Fibroblast of lung (primary cell): ENCODE data around the gene CHCHD6. TPM values are rescaled to one million over a fixed set of nuclear protein-coding genes. Genes with fewer than 3 reads are reported as not detected.

Source experiments
- DNase-seq, 2 donors: peaks; one replicate each; pipeline versions ENCODE4 v3.0.0 to v3.0.0-alpha.2; 2010; ENCODE audit warnings: low read depth in 2 of 2
- H2AFZ ChIP-seq: 2 replicates; pipeline ENCODE4 v1.5.1; 2012; ENCODE audit warnings: low read length, control low read depth, inconsistent platforms
- H3K27ac ChIP-seq: 2 replicates; pipeline ENCODE4 v1.5.1; 2011; ENCODE audit warnings: low read length, control low read depth; ENCODE audit not compliant: insufficient read depth
- H3K27me3 ChIP-seq: 2 replicates; pipeline ENCODE4 v1.5.1; 2011; ENCODE audit warnings: mild to moderate bottlenecking, low read length; ENCODE audit not compliant: control insufficient read depth, insufficient read depth
- H3K36me3 ChIP-seq: 2 replicates; pipeline ENCODE4 v1.5.1; 2011; ENCODE audit warnings: low read length; ENCODE audit not compliant: control insufficient read depth, insufficient read depth
- H3K4me1 ChIP-seq: 2 replicates; pipeline ENCODE4 v1.5.1; 2011; ENCODE audit warnings: low read length; ENCODE audit not compliant: control insufficient read depth, insufficient read depth; ENCODE audit errors: extremely low read depth
- H3K4me2 ChIP-seq: 2 replicates; pipeline ENCODE4 v1.5.1; 2011; ENCODE audit warnings: low read length, control low read depth; ENCODE audit not compliant: insufficient read depth; ENCODE audit errors: extremely low read depth
- H3K4me3 ChIP-seq, 4 experiments: fragments of 200-600 bp in 1 of 4; sonication (generic) in 1 of 4; replicated peaks in 1 of 4; 2 replicates each; pipeline ENCODE4 v1.5.1; 2011 to 2016; ENCODE audit warnings: low read length in 4 of 4, low read depth in 3 of 4, mild to moderate bottlenecking in 3 of 4, control low read depth in 2 of 4, inconsistent platforms in 1 of 4, mixed read lengths in 1 of 4; ENCODE audit not compliant: insufficient read depth in 1 of 4; ENCODE audit errors: control extremely low read depth in 1 of 4
- H3K79me2 ChIP-seq: 2 replicates; pipeline ENCODE4 v1.5.1; 2012; ENCODE audit warnings: mild to moderate bottlenecking, low read length, inconsistent platforms; ENCODE audit not compliant: control insufficient read depth, insufficient read depth
- H3K9ac ChIP-seq: 2 replicates; pipeline ENCODE4 v1.5.1; 2011; ENCODE audit warnings: mild to moderate bottlenecking, low read length, control low read depth; ENCODE audit not compliant: insufficient read depth
- H3K9me3 ChIP-seq: 2 replicates; pipeline ENCODE4 v1.5.1; 2012; ENCODE audit warnings: low read depth, low read length; ENCODE audit not compliant: control insufficient read depth, insufficient read depth
- H4K20me1 ChIP-seq: 2 replicates; pipeline ENCODE4 v1.5.1; 2011; ENCODE audit warnings: low read length; ENCODE audit not compliant: control insufficient read depth, insufficient read depth; ENCODE audit errors: extremely low read depth
- CTCF ChIP-seq, 2 donors: IDR thresholded peaks in 1 of 2; conservative IDR thresholded peaks in 1 of 2; 1 replicate in 1 of 2; 2 replicates in 1 of 2; pipeline ENCODE4 v1.5.1; 2011 to 2012; ENCODE audit warnings: low read length in 2 of 2, control low read depth in 1 of 2, inconsistent platforms in 1 of 2, low read depth in 1 of 2, mild to moderate bottlenecking in 1 of 2
- EZH2 ChIP-seq: IDR thresholded peaks from 2 replicates; pipeline ENCODE4 v1.5.1; 2012; ENCODE audit warnings: low read length, control low read depth, mild to moderate bottlenecking; ENCODE audit errors: missing control alignments
- polyA plus RNA-seq, 2 donors: library from polyadenylated mRNA; depleted of rRNA in 1 of 2; stranded (reverse) in 1 of 2; unstranded in 1 of 2; fragments of >200 nt; gene quantifications; 2 replicates each; pipeline ENCODE4 v1.2.1, GENCODE V29; 2011 to 2012; ENCODE audit warnings: missing spikeins in 1 of 2
- total RNA-seq: library from RNA; depleted of rRNA; stranded (reverse); fragments of >200 nt; gene quantifications from 2 replicates; pipeline ENCODE4 v1.2.1, GENCODE V29; 2014

Gene CHCHD6
- total and polyA plus RNA-seq, 2 donors (not counting 1 experiment from before 2014, with no cell fraction given), result 9.5 to 11.1 TPM

- H3K27ac ChIP-seq, result no peak overlapping the region
- H3K9me3 ChIP-seq, result no peaks in the 10 kb centered on the region
- H3K27me3 ChIP-seq, result no peaks in the 10 kb centered on the region
- peak overlapping the region; percentile 58 for H3K9ac ChIP-seq
- no peaks in the 10 kb centered on the region for H3K36me3 ChIP-seq
- H3K79me2 ChIP-seq, result no peaks in the 10 kb centered on the region
- no peaks in the 10 kb centered on the region for H3K4me1 ChIP-seq
- peak overlapping the region; percentile 87 for H2AFZ ChIP-seq
- TF ChIP-seq CTCF (conservative IDR thresholded peaks at IDR 0.05 in 1 of 2, IDR thresholded peaks at IDR 0.05 in 1 of 2; ENCODE audit: low read depth in 1 of 2, low read length in 2 of 2), result no peak
- TF ChIP-seq EZH2, result no peak
- H4K20me1 ChIP-seq, result no peaks in the 10 kb centered on the region
- H3K4me3 ChIP-seq, result peak overlapping the region; percentile 68 to 83 (median 80)
- peak overlapping the region; percentile 92 for H3K4me2 ChIP-seq
- peak in 1 of 2 donors; percentile 7 for DNase-seq
Observed at GRCh38 chr3:126704494-126705214, 614 bp downstream of the CHCHD6 start.

GRCh38 chr3:126706631-126707030 lies 2.6 kb downstream of the CHCHD6 start:
- H3K9ac ChIP-seq, result no peak overlapping the region
- DNase-seq, result no peak
- no peaks in the 10 kb centered on the region for H3K4me1 ChIP-seq
- H4K20me1 ChIP-seq, result no peaks in the 10 kb centered on the region
- H2AFZ ChIP-seq, result no peak overlapping the region
- no peaks in the 10 kb centered on the region for H3K9me3 ChIP-seq
- TF ChIP-seq CTCF (conservative IDR thresholded peaks at IDR 0.05 in 1 of 2, IDR thresholded peaks at IDR 0.05 in 1 of 2; ENCODE audit: low read depth in 1 of 2, low read length in 2 of 2), result no peak
- no peak for TF ChIP-seq EZH2
- H3K4me2 ChIP-seq, result no peak overlapping the region
- no peaks in the 10 kb centered on the region for H3K36me3 ChIP-seq
- no peaks in the 10 kb centered on the region for H3K27me3 ChIP-seq
- no peak overlapping the region for H3K27ac ChIP-seq
- H3K79me2 ChIP-seq, result no peaks in the 10 kb centered on the region
- H3K4me3 ChIP-seq, result no peak overlapping the region

- H3K4me2 ChIP-seq, result no peak overlapping the region
- H3K4me1 ChIP-seq, result no peaks in the 10 kb centered on the region
- H3K9me3 ChIP-seq, result no peaks in the 10 kb centered on the region
- H4K20me1 ChIP-seq, result no peaks in the 10 kb centered on the region
- no peak overlapping the region for H3K9ac ChIP-seq
- H2AFZ ChIP-seq, result no peak overlapping the region
- TF ChIP-seq EZH2, result no peak
- TF ChIP-seq CTCF (conservative IDR thresholded peaks at IDR 0.05 in 1 of 2, IDR thresholded peaks at IDR 0.05 in 1 of 2; ENCODE audit: low read depth in 1 of 2, low read length in 2 of 2), result no peak
- no peak overlapping the region for H3K4me3 ChIP-seq
- no peak overlapping the region for H3K27ac ChIP-seq
- no peaks in the 10 kb centered on the region for H3K79me2 ChIP-seq
- H3K36me3 ChIP-seq, result no peaks in the 10 kb centered on the region
- peak; percentile 4 to 61 for DNase-seq
- no peaks in the 10 kb centered on the region for H3K27me3 ChIP-seq
Observed at GRCh38 chr3:126711121-126711760, 7.2 kb downstream of the CHCHD6 start.
